Adipose tissue (tissue), 3 donors: ENCODE results near the gene E4F1. TPM values are rescaled to one million over a fixed set of nuclear protein-coding genes. Genes with fewer than 3 reads are reported as not detected.

Experiments used
- H3K27ac ChIP-seq: one replicate; pipeline ENCODE4 v1.5.1; 2013; ENCODE audit warnings: low read depth, low read length
- WGBS, 3 donors: extraction: QIAGEN DNeasy Blood & Tissue Kit; methylation state at CpG; one replicate each; pipeline ENCODE4 v1.1.7; 2013; 5-methylcytosine and 5-hydroxymethylcytosine counted together
- polyA plus RNA-seq, 3 donors: library from polyadenylated mRNA; stranded (reverse); fragments of 200-250 nt; gene quantifications; one replicate each; pipeline ENCODE4 v1.2.3, GENCODE V29; 2013
- donor health status: healthy with polysubstance abuse.
- donor health status: Bipolar disorder and iron deficiency.
- donor health status: healthy.

E4F1 gene
- polyA plus RNA-seq, 3 donors = 11.6 to 19.3 (median 16.1) TPM

- WGBS, 3 donors = 0 to 1% (median 0%) methylated on average over 18 to 47 of the region's 48 CpGs
Observed at GRCh38 chr16:2214719-2214968, 8.7 kb upstream of the E4F1 start, which contains the start of gene PGP. TSS of gene PGP (minus strand) at chr16:2214840. CDS start at chr16:2214777, 63 bp downstream.

GRCh38 chr16:2216330-2216729 lies 7.1 kb upstream of the E4F1 start:
- WGBS, 3 donors = 91 to 98% (median 96%) methylated on average over 4 of the region's 4 CpGs
- H3K27ac ChIP-seq = no peak overlapping the region

More at GRCh38 chr16:2214719-2214968, 8.7 kb upstream of the E4F1 start, which contains the start of gene PGP:
- peak within 1 kb of the TSS; percentile 13 for H3K27ac ChIP-seq

GRCh38 chr16:2223942-2224486 lies 623 bp downstream of the E4F1 start:
- no peak overlapping the region for H3K27ac ChIP-seq
- 2 to 5% (median 5%) methylated on average over 20 to 22 of the region's 22 CpGs for WGBS, 3 donors

GRCh38 chr16:2226245-2226793 lies 2.9 kb downstream of the E4F1 start:
- H3K27ac ChIP-seq = no peak overlapping the region
- 38 to 77% (median 69%) methylated on average over 9 of the region's 9 CpGs for WGBS, 3 donors

GRCh38 chr16:2226918-2227317 lies 3.5 kb downstream of the E4F1 start:
- WGBS, 3 donors = 88 to 94% (median 89%) methylated on average over 6 of the region's 6 CpGs

GRCh38 chr16:2228161-2228824 lies 4.9 kb downstream of the E4F1 start:
- WGBS, 3 donors = 89 to 90% (median 90%) methylated on average over 25 of the region's 25 CpGs
- H3K27ac ChIP-seq = no peak overlapping the region

More at GRCh38 chr16:2226918-2227317, 3.5 kb downstream of the E4F1 start:
- no peak overlapping the region for H3K27ac ChIP-seq

GRCh38 chr16:2229091-2229490 lies 5.7 kb downstream of the E4F1 start:
- H3K27ac ChIP-seq = no peak overlapping the region
- 80 to 89% (median 82%) methylated on average over 12 of the region's 12 CpGs for WGBS, 3 donors

- WGBS, 3 donors = 83 to 88% (median 84%) methylated on average over 22 to 23 of the region's 23 CpGs
- no peak overlapping the region for H3K27ac ChIP-seq
Observed at GRCh38 chr16:2229632-2230250, 6.3 kb downstream of the E4F1 start.

- WGBS, 3 donors = 57 to 87% (median 77%) methylated on average over 13 of the region's 13 CpGs
- H3K27ac ChIP-seq = no peak overlapping the region
Observed at GRCh38 chr16:2230376-2230775, 7.0 kb downstream of the E4F1 start.

- no peak overlapping the region for H3K27ac ChIP-seq
- 87 to 91% (median 90%) methylated on average over 29 of the region's 29 CpGs for WGBS, 3 donors
Observed at GRCh38 chr16:2231016-2231931, 7.9 kb downstream of the E4F1 start.

- 91 to 92% (median 92%) methylated on average over 41 of the region's 41 CpGs for WGBS, 3 donors
- H3K27ac ChIP-seq = no peak overlapping the region
Observed at GRCh38 chr16:2232094-2232990, 9.0 kb downstream of the E4F1 start.

GRCh38 chr16:2233046-2233775 lies 9.8 kb downstream of the E4F1 start:
- 92 to 94% (median 94%) methylated on average over 24 to 28 of the region's 28 CpGs for WGBS, 3 donors
- no peak overlapping the region for H3K27ac ChIP-seq

- 92 to 96% (median 95%) methylated on average over 49 to 51 of the region's 51 CpGs for WGBS, 3 donors
- no peak overlapping the region for H3K27ac ChIP-seq
Observed at GRCh38 chr16:2233872-2234812, 10.8 kb downstream of the E4F1 start.

GRCh38 chr16:2234813-2235170 lies 11.4 kb downstream of the E4F1 start:
- 89 to 95% (median 93%) methylated on average over 16 to 18 of the region's 18 CpGs for WGBS, 3 donors
- H3K27ac ChIP-seq = no peak overlapping the region

- no peak overlapping the region for H3K27ac ChIP-seq
- whole genome bisulfite sequencing, 3 donors = 94 to 96% (median 95%) methylated on average over 17 to 28 of the region's 28 CpGs
Observed at GRCh38 chr16:2235234-2235651, 11.9 kb downstream of the E4F1 start.

GRCh38 chr16:2235695-2236336 lies 12.4 kb downstream of the E4F1 start:
- H3K27ac ChIP-seq = no peak overlapping the region
- WGBS, 3 donors = 81 to 84% (median 81%) methylated on average over 18 to 19 of the region's 19 CpGs
